H1 (cell line): Measurements from ENCODE around the gene NCR2. TPM values are rescaled to one million over a fixed set of nuclear protein-coding genes. Genes with fewer than 3 reads are reported as not detected.

Source experiments
- CTCF ChIP-seq, 3 experiments: IDR thresholded peaks; 1 replicate in 2 of 3; 2 replicates in 1 of 3; pipeline versions ENCODE4 v1.5.1 to v1.6.1; 2011; ENCODE audit warnings: low read length in 3 of 3, mild to moderate bottlenecking in 3 of 3, inconsistent platforms in 2 of 3, low read depth in 1 of 3, moderate library complexity in 1 of 3; ENCODE audit not compliant: insufficient read depth in 1 of 3; ENCODE audit errors: control extremely low read depth in 1 of 3
- polyA plus RNA-seq, 7 experiments: library from polyadenylated mRNA; depleted of rRNA in 3 of 7; stranded (reverse) in 5 of 7; unstranded in 2 of 7; fragments of >200 nt in 5 of 7; fragments of 200-250 nt in 2 of 7; gene quantifications; 1 replicate in 5 of 7; 2 replicates in 1 of 7; 4 replicates in 1 of 7; pipeline versions ENCODE4 v1.2.1 to v1.2.3, GENCODE V29; 2011 to 2013; ENCODE audit warnings: missing spikeins in 2 of 7, mixed read lengths in 2 of 7
- total RNA-seq: library from RNA; stranded (reverse); fragmentation: NEBNext Ultra II Directional; extraction: Animal tissue kit (Norgen Biotek cat#: 25700); gene quantifications from 2 replicates; pipeline ENCODE4 v1.2.1, GENCODE V29; 2021

NCR2 gene
- total and polyA plus RNA-seq, 2 of the 8 experiments (the other 6 are each of a cell fraction or from before 2014, with no cell fraction given), result not detected

- no peak for TF ChIP-seq CTCF (IDR thresholded peaks at IDR 0.05; ENCODE audit: control extremely low read depth in 1 of 3, insufficient read depth in 1 of 3, low read depth in 1 of 3, low read length in 3 of 3)
These were observed 36.8 kb downstream of the NCR2 start (continued) for GRCh38 chr6:41371992-41372831.
